HCT116 (cell line): Measurements from ENCODE around the gene PKD2L1. TPM values are rescaled to one million over a fixed set of nuclear protein-coding genes. Genes with fewer than 3 reads are reported as not detected.

Source experiments
- ATAC-seq: fragments of 200-7000 bp; cut with Tn5 transposase; 2 replicates; pipeline ENCODE4 v1.9.1; 2020; ENCODE audit warnings: mild to moderate bottlenecking, moderate library complexity
- BruUV-seq: library from RNA; stranded (reverse); fragments of 400-500 nt; replicated peaks from 2 replicates; lab custom pipeline; 2021; lab: Mats Ljungman, UMichigan
- CTCF ChIA-PET: fragments of 300-600 bp; sonication (Branson Sonifier 250); formaldehyde crosslinking; loops from one replicate; lab custom pipeline; 2021; ENCODE audit warnings: antibody characterized with exemption; lab: Charles Lee
- POLR2A ChIA-PET: fragments of 300-600, 350-600 bp; sonication (Branson Sonifier 250); formaldehyde crosslinking; loops from one replicate; lab custom pipeline; 2021; ENCODE audit warnings: antibody characterized with exemption; lab: Charles Lee
- RAD21 ChIA-PET, 2 experiments: fragments of 300-600 bp; sonication (Branson Sonifier 250); formaldehyde crosslinking; loops; one replicate each; lab custom pipeline; 2023; ENCODE audit warnings: low total read pairs in 2 of 2; ENCODE audit not compliant: uncharacterized antibody in 2 of 2, unreplicated experiment in 2 of 2, low non-redundant PET in 1 of 2; lab: Charles Lee
- DNase-seq: peaks from one replicate; pipeline ENCODE4 v3.0.0-alpha.2; 2010; ENCODE audit warnings: low read depth, low spot score
- H2AFZ ChIP-seq: fragments of 200-600 bp; shearing (Covaris generic), sonication (generic); 2 replicates; pipeline ENCODE4 v1.6.1; 2017; ENCODE audit warnings: low read depth, mixed run types, mixed read lengths, antibody characterized with exemption, low read length; ENCODE audit not compliant: poor library complexity, severe bottlenecking
- H3K27ac ChIP-seq: 2 replicates; pipeline ENCODE4 v1.5.1; 2012; ENCODE audit warnings: low read depth, low read length
- H3K27me3 ChIP-seq: fragments of 200-600 bp; sonication (generic); 2 replicates; pipeline ENCODE4 v1.6.1; 2016; ENCODE audit warnings: mixed run types, low read length, mixed read lengths; ENCODE audit not compliant: insufficient read depth
- H3K36me3 ChIP-seq, 2 experiments: fragments of 200-500 bp in 1 of 2; fragments of 200-600 bp in 1 of 2; sonication (Bioruptor generic) in 1 of 2; sonication (generic) in 1 of 2; 2 replicates each; pipeline versions ENCODE4 v1.5.1 to v1.6.1; 2014 to 2016; ENCODE audit warnings: low read length in 2 of 2, inconsistent platforms in 1 of 2, mixed read lengths in 1 of 2, mixed run types in 1 of 2; ENCODE audit not compliant: insufficient read depth in 2 of 2, control insufficient read depth in 1 of 2
- H3K4me1 ChIP-seq, 2 experiments: fragments of 200-600 bp in 1 of 2; sonication (generic) in 1 of 2; 2 replicates each; pipeline versions ENCODE4 v1.5.1 to v1.6.1; 2012 to 2017; ENCODE audit warnings: low read length in 2 of 2, inconsistent platforms in 1 of 2, mild to moderate bottlenecking in 1 of 2, mixed read lengths in 1 of 2, mixed run types in 1 of 2, moderate library complexity in 1 of 2; ENCODE audit not compliant: insufficient read depth in 2 of 2, control insufficient read depth in 1 of 2
- H3K4me2 ChIP-seq: fragments of 200-600 bp; sonication (generic); 2 replicates; pipeline ENCODE4 v1.6.1; 2017; ENCODE audit warnings: mixed run types, low read length, mixed read lengths
- H3K4me3 ChIP-seq, 2 experiments: fragments of 200-600 bp in 1 of 2; sonication (generic) in 1 of 2; replicated peaks in 1 of 2; 2 replicates each; pipeline ENCODE4 v1.5.1; 2011 to 2016; ENCODE audit warnings: low read length in 2 of 2, control low read depth in 1 of 2, low read depth in 1 of 2, mild to moderate bottlenecking in 1 of 2, mixed read lengths in 1 of 2, mixed run types in 1 of 2
- H3K79me2 ChIP-seq: fragments of 200-600 bp; sonication (generic); 2 replicates; pipeline ENCODE4 v1.6.1; 2017; ENCODE audit warnings: mild to moderate bottlenecking, mixed run types, low read length, moderate library complexity, mixed read lengths; ENCODE audit not compliant: insufficient read depth
- H3K9ac ChIP-seq: fragments of 200-600 bp; sonication (generic); 2 replicates; pipeline ENCODE4 v1.6.1; 2016; ENCODE audit warnings: low read length, mixed read lengths
- H3K9me2 ChIP-seq: fragments of 200-600 bp; sonication (generic), shearing (Covaris generic); 2 replicates; pipeline ENCODE4 v1.6.1; 2017; ENCODE audit warnings: mixed run types, mild to moderate bottlenecking, moderate library complexity; ENCODE audit not compliant: insufficient read depth
- H3K9me3 ChIP-seq, 2 experiments: fragments of 200-500 bp in 1 of 2; fragments of 200-600 bp in 1 of 2; sonication (Bioruptor generic) in 1 of 2; sonication (generic) in 1 of 2; 2 replicates each; pipeline ENCODE4 v1.6.1; 2014 to 2017; ENCODE audit warnings: low read length in 2 of 2, mixed read lengths in 2 of 2, inconsistent platforms in 1 of 2, low read depth in 1 of 2, mild to moderate bottlenecking in 1 of 2, mixed run types in 1 of 2, moderate library complexity in 1 of 2; ENCODE audit not compliant: control insufficient read depth in 1 of 2, insufficient read depth in 1 of 2
- H4K20me1 ChIP-seq: fragments of 200-600 bp; sonication (generic), shearing (Covaris generic); 2 replicates; pipeline ENCODE4 v1.6.1; 2017; ENCODE audit warnings: mixed run types, mild to moderate bottlenecking, moderate library complexity; ENCODE audit not compliant: insufficient read depth
- ATF3 ChIP-seq: IDR thresholded peaks from 2 replicates; pipeline ENCODE4 v1.6.1; 2012
- CBX3 ChIP-seq: IDR thresholded peaks from 2 replicates; pipeline ENCODE4 v1.6.1; 2012; ENCODE audit warnings: low read depth
- CEBPB ChIP-seq: IDR thresholded peaks from 2 replicates; pipeline ENCODE4 v1.6.1; 2012; ENCODE audit warnings: low read depth
- CTCF ChIP-seq, 3 experiments: fragments of 200-600 bp in 1 of 3; sonication (generic) in 1 of 3; IDR thresholded peaks in 2 of 3; conservative IDR thresholded peaks in 1 of 3; 2 replicates each; pipeline ENCODE4 v1.5.1; 2012 to 2017; ENCODE audit warnings: low read depth in 2 of 3, low read length in 2 of 3, antibody characterized with exemption in 1 of 3, borderline replicate concordance in 1 of 3, control low read depth in 1 of 3, mild to moderate bottlenecking in 1 of 3, mixed read lengths in 1 of 3, mixed run types in 1 of 3, moderate library complexity in 1 of 3; ENCODE audit not compliant: insufficient read depth in 1 of 3
- EZH2phosphoT487 ChIP-seq: fragments of 200-600 bp; IDR thresholded peaks from 2 replicates; pipeline ENCODE4 v1.6.1; 2018; ENCODE audit warnings: antibody characterized with exemption, borderline replicate concordance
- FOSL1 ChIP-seq: IDR thresholded peaks from 2 replicates; pipeline ENCODE4 v1.6.1; 2012; ENCODE audit warnings: low read depth
- JUND ChIP-seq: IDR thresholded peaks from 2 replicates; pipeline ENCODE4 v1.6.1; 2012
- MAX ChIP-seq: IDR thresholded peaks from 2 replicates; pipeline ENCODE4 v1.6.1; 2012
- POLR2A ChIP-seq: IDR thresholded peaks from 2 replicates; pipeline ENCODE4 v1.7.0; 2011; ENCODE audit warnings: borderline replicate concordance; ENCODE audit not compliant: insufficient read depth, insufficient read length; ENCODE audit errors: extremely low read depth
- POLR2AphosphoS5 ChIP-seq: IDR thresholded peaks from 2 replicates; pipeline ENCODE4 v1.6.1; 2011; ENCODE audit warnings: mild to moderate bottlenecking, low read depth, low read length, moderate library complexity
- RAD21 ChIP-seq: IDR thresholded peaks from 2 replicates; pipeline ENCODE4 v1.6.1; 2012; ENCODE audit warnings: low read depth, mild to moderate bottlenecking
- REST ChIP-seq: IDR thresholded peaks from 2 replicates; pipeline ENCODE4 v1.6.1; 2012; ENCODE audit warnings: low read depth
- SP1 ChIP-seq: IDR thresholded peaks from 2 replicates; pipeline ENCODE4 v1.6.1; 2012; ENCODE audit warnings: low read depth
- SRF ChIP-seq: IDR thresholded peaks from 2 replicates; pipeline ENCODE4 v1.6.1; 2012; ENCODE audit warnings: low read depth
- TCF7L2 ChIP-seq: IDR thresholded peaks from 2 replicates; pipeline ENCODE4 v1.7.0; 2011; ENCODE audit warnings: borderline replicate concordance, inconsistent platforms; ENCODE audit not compliant: insufficient read depth, insufficient read length; ENCODE audit errors: extremely low read depth
- ZBTB33 ChIP-seq: IDR thresholded peaks from 2 replicates; pipeline ENCODE4 v1.6.1; 2011; ENCODE audit warnings: mild to moderate bottlenecking, low read length, moderate library complexity; ENCODE audit not compliant: insufficient replicate concordance; ENCODE audit errors: extremely low read depth
- ZNF274 ChIP-seq: fragments of 200-500 bp; sonication (Bioruptor generic); IDR thresholded peaks from 2 replicates; pipeline ENCODE4 v1.6.1; 2014; ENCODE audit warnings: mild to moderate bottlenecking, low read depth, low read length, inconsistent platforms
- intact Hi-C: fragments of 100-400 bp; cut with micrococcal nuclease; formaldehyde crosslinking; loops from 2 replicates; pipeline ENCODE4 v1.10.0; 2022
- total RNA-seq: library from RNA; stranded (reverse); gene quantifications from one replicate; pipeline ENCODE4 v1.2.1, GENCODE V29; 2021; ENCODE audit not compliant: unreplicated experiment

The PKD2L1 gene
- total RNA-seq, 1 experiment from 2014 or later = 0.17 TPM

- Histone ChIP-seq H3K27ac (no peak overlapping the region), H4K20me1 (no peaks in the 10 kb centered on the region), H3K9me2 (no peaks in the 10 kb centered on the region), H3K4me3 (no peak overlapping the region), H3K4me2 (no peak overlapping the region), H3K36me3 (peaks cover 5 to 15% of the 10 kb centered on the region in 2 experiments; a peak in 2 of 4 replicates), H3K27me3 (peaks cover 1% of the 10 kb centered on the region; the same call in 1 of the 2 replicates), H3K9ac (no peak overlapping the region), H3K4me1 (peaks cover 13 to 18% of the 10 kb centered on the region in 2 experiments; a peak in 3 of 4 replicates), H3K9me3 (no peaks in the 10 kb centered on the region), H3K79me2 (peaks cover 36% of the 10 kb centered on the region), H2AFZ (no peak overlapping the region)
- DNase-seq = no peak
- intact Hi-C loops = no loop called here
- CTCF ChIA-PET = interaction anchor here (1.0 to 1.3 kb wide), 2 partner anchors 16 to 231 kb away, joined by 3 to 4 read pairs; no protein-coding TSS in a partner anchor
- POLR2A ChIA-PET = no interaction called here
- RAD21 ChIA-PET = no interaction called here
- no TSS peak for BruUV-seq
- ATAC-seq = no peak
- TF ChIP-seq MAX (no peak), ZNF274 (no peak), ZBTB33 (no peak), POLR2A (no peak), EZH2phosphoT487 (no peak), POLR2AphosphoS5 (no peak), SRF (no peak), REST (no peak), CBX3 (no peak), RAD21 (no peak), ATF3 (no peak), TCF7L2 (no peak), CTCF (IDR thresholded peaks at IDR 0.05 in 2 of 3, conservative IDR thresholded peaks at IDR 0.05 in 1 of 3; ENCODE audit: borderline replicate concordance in 1 of 3, insufficient read depth in 1 of 3, low read depth in 2 of 3, low read length in 2 of 3) (no peak), JUND (no peak), CEBPB (no peak), SP1 (no peak), FOSL1 (no peak)
Measured at GRCh38 chr10:100287756-100288155, 42.3 kb downstream of the PKD2L1 start.
